GM04503 (cell line): ENCODE data around the gene NOL8.
A peak's percentile ranks its signal among the peaks of the same experiment; 100 is the strongest.

ENCODE experiments used
- DNase-seq: peaks from one replicate; pipeline ENCODE4 v3.0.0-alpha.2; 2012; ENCODE audit warnings: low read depth

The NOL8 gene

GRCh38 chr9:92325269-92325990, at the start of gene NOL8, which contains the start of gene CENPP:
Gene NOL8 (minus strand): TSS chr9:92325350. CDS start chr9:92324161, 1,189 bp downstream.
Gene CENPP (plus strand): TSS chr9:92325953.
- DNase-seq, result peak; percentile 74

- DNase-seq, result no peak
Observed at GRCh38 chr9:92373167-92373566, 48.0 kb upstream of the NOL8 start.

- no peak for DNase-seq
Observed at GRCh38 chr9:92369075-92369474, 43.9 kb upstream of the NOL8 start.

GRCh38 chr9:92360083-92360482, 34.9 kb upstream of the NOL8 start:
- DNase-seq, result no peak

GRCh38 chr9:92359394-92359995, 34.3 kb upstream of the NOL8 start:
- no peak for DNase-seq

GRCh38 chr9:92353051-92353450, 27.9 kb upstream of the NOL8 start:
- no peak for DNase-seq

- no peak for DNase-seq
Observed at GRCh38 chr9:92350740-92351133, 25.6 kb upstream of the NOL8 start.

- peak; percentile 51 for DNase-seq
Observed at GRCh38 chr9:92349771-92350739, 24.9 kb upstream of the NOL8 start.

- DNase-seq, result no peak
Observed at GRCh38 chr9:92345582-92345981, 20.4 kb upstream of the NOL8 start.

GRCh38 chr9:92342825-92343488, 17.8 kb upstream of the NOL8 start:
- DNase-seq, result no peak

GRCh38 chr9:92341578-92341977, 16.4 kb upstream of the NOL8 start:
- no peak for DNase-seq

- DNase-seq, result no peak
Observed at GRCh38 chr9:92333282-92333634, 8.1 kb upstream of the NOL8 start.

- no peak for DNase-seq
Observed at GRCh38 chr9:92332577-92333281, 7.6 kb upstream of the NOL8 start.

GRCh38 chr9:92328225-92328624, 3.1 kb upstream of the NOL8 start:
- DNase-seq, result no peak

GRCh38 chr9:92327283-92327850, 2.2 kb upstream of the NOL8 start:
- no peak for DNase-seq

- DNase-seq, result no peak
Observed at GRCh38 chr9:92325991-92326500, 896 bp upstream of the NOL8 start.

GRCh38 chr9:92324889-92325268, 271 bp downstream of the NOL8 start:
- peak; percentile 20 for DNase-seq

GRCh38 chr9:92324431-92324830, 719 bp downstream of the NOL8 start:
- DNase-seq, result no peak

GRCh38 chr9:92315456-92315855, 9.7 kb downstream of the NOL8 start:
- DNase-seq, result no peak

- no peak for DNase-seq
Observed at GRCh38 chr9:92313624-92314012, 11.5 kb downstream of the NOL8 start.
